GM12875 (cell line): Measurements from ENCODE around the gene CARS1.

ENCODE experiments used
- H3K4me3 ChIP-seq: one replicate; pipeline ENCODE4 v1.5.1; 2011; ENCODE audit warnings: low read depth, low read length, control low read depth
- CTCF ChIP-seq: IDR thresholded peaks from 2 replicates; pipeline ENCODE4 v1.5.1; 2011; ENCODE audit warnings: low read depth, mild to moderate bottlenecking, control low read depth, inconsistent platforms, low read length, moderate library complexity, borderline replicate concordance; ENCODE audit not compliant: insufficient read depth

CARS1 gene

GRCh38 chr11:2976294-2977063 lies 80.7 kb downstream of the CARS1 start:
- no peak overlapping the region for H3K4me3 ChIP-seq
- TF ChIP-seq CTCF: no peak

GRCh38 chr11:2975594-2975993 lies 81.6 kb downstream of the CARS1 start:
- no peak overlapping the region for H3K4me3 ChIP-seq
- peak; percentile 50; the same call in 1 of the 2 replicates for TF ChIP-seq CTCF

GRCh38 chr11:2974272-2974671 lies 83.0 kb downstream of the CARS1 start:
- TF ChIP-seq CTCF: no peak
- H3K4me3 ChIP-seq: no peak overlapping the region

- no peak for TF ChIP-seq CTCF
- H3K4me3 ChIP-seq: no peak overlapping the region
Measured at GRCh38 chr11:2968341-2968900, 88.8 kb downstream of the CARS1 start.

- H3K4me3 ChIP-seq: no peak overlapping the region
- TF ChIP-seq CTCF: no peak
Measured at GRCh38 chr11:2964782-2965181, 92.4 kb downstream of the CARS1 start.

GRCh38 chr11:2963761-2964160 lies 93.5 kb downstream of the CARS1 start:
- H3K4me3 ChIP-seq: no peak overlapping the region
- TF ChIP-seq CTCF: no peak
